Measurements from ENCODE around the gene TBC1D21. TPM values are rescaled to one million over a fixed set of nuclear protein-coding genes. Genes with fewer than 3 reads are reported as not detected.

TBC1D21 gene, protein sequence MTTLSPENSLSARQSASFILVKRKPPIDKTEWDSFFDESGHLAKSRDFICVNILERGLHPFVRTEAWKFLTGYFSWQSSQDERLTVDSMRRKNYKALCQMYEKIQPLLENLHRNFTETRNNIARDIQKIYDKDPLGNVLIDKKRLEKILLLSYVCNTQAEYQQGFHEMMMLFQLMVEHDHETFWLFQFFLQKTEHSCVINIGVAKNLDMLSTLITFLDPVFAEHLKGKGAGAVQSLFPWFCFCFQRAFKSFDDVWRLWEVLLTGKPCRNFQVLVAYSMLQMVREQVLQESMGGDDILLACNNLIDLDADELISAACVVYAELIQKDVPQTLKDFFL
- total RNA-seq (ENCODE audit: low replicate concordance) = not detected in 2 replicates

DNA sequence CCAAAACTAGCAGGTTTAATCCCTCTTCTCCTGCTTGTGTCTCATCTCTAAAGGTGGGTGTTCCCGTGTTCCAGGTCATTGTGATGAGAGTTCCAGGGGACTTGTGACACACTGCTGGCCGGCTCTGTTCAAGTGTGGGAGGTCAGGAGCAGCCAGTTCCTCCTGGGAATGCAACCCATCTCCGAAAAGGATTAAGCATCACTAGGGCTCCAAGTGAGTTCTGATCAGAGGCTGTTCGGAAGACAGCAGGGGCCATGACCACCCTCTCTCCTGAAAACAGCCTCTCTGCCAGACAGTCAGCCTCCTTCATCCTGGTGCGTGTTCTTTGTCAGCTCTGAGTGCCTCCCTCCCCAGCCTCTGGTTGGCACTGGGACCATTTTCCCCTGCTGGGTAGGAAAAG, at the start of gene TBC1D21:
TBC1D21 (plus strand) TSS at position 109 of the 400 bp plus-strand sequence; CDS start at position 255, 146 bp downstream.
- H3K4me3 ChIP-seq (ENCODE audit: low read depth, low read length) = no peak within 1 kb of the TSS
- no peak for DNase-seq (ENCODE audit: low read depth)
- TF ChIP-seq, protein P1, sequence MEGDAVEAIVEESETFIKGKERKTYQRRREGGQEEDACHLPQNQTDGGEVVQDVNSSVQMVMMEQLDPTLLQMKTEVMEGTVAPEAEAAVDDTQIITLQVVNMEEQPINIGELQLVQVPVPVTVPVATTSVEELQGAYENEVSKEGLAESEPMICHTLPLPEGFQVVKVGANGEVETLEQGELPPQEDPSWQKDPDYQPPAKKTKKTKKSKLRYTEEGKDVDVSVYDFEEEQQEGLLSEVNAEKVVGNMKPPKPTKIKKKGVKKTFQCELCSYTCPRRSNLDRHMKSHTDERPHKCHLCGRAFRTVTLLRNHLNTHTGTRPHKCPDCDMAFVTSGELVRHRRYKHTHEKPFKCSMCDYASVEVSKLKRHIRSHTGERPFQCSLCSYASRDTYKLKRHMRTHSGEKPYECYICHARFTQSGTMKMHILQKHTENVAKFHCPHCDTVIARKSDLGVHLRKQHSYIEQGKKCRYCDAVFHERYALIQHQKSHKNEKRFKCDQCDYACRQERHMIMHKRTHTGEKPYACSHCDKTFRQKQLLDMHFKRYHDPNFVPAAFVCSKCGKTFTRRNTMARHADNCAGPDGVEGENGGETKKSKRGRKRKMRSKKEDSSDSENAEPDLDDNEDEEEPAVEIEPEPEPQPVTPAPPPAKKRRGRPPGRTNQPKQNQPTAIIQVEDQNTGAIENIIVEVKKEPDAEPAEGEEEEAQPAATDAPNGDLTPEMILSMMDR (IDR thresholded peaks at IDR 0.05; ENCODE audit: insufficient read depth, low read length) = no peak

DNA sequence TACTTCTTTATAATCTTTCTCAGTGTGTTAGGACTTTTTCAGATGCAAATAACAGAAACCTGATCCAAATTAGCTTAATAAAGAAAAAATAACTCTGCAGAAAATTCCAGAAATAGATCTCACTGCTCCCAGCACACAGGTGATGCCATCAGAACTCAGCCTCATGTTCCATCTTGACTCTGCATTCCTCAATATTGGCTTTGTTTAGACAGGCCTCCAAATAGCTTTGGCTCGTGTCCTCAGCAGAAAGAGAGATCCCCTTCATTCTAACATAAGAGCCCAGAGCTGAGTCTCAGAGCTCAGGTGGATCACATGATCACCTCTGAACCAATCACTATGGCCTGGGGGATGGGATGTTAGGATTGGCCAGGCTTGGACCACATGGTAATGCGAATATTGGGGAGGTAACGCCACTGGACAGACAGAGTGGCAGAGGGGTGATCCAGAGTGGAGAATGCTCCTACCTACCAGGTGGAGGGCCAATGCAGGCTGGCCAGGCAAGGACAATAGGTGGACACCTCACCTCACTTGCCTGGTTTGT, 46.6 kb upstream of the TBC1D21 start:
- TF ChIP-seq, protein P1 (IDR thresholded peaks at IDR 0.05; ENCODE audit: insufficient read depth, low read length) = no peak
- DNase-seq (ENCODE audit: low read depth) = no peak
- no peak overlapping the region for H3K4me3 ChIP-seq (ENCODE audit: low read depth, low read length)

DNA sequence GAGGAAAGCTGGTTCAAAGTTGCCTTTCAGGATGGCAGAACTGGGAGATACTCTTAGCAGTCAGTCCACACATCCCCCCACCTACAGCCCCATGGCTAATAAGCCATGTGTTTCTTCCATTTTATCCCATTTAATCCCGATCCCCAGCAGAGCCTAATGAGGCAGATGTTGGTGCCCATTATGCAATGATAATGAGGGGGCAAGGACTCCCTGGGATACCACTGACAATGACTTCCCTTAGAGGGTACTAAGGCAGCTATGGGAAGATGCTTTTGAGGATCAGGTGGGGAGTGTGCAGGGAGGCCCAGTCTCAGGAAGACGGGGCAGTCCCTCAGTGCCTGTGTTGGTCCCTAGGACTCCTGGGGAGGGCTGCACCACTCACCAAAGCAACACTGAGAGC, 43.8 kb upstream of the TBC1D21 start:
- no peak overlapping the region for H3K4me3 ChIP-seq (ENCODE audit: low read depth, low read length)
- no peak for DNase-seq (ENCODE audit: low read depth)
- TF ChIP-seq, protein P1 (IDR thresholded peaks at IDR 0.05; ENCODE audit: insufficient read depth, low read length) = no peak

DNA sequence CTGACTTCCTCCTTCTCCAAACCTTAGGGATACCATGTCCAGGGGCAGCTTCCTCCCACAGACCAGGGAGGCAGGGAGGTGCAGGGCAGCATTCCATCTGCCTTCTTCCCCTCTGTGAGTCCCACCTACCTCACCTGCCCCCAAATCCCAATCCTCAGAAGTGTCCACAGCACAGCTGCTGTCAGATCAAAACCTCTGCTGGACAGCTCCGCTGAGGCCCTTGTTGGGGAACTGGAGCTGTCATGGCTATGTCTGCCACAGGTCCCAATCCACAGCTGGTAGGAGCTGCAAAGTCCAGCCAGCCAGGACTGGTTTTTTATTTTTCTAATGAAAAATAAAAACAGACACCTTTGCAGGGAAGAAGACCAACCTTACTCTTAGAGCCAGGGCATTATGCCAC, 40.7 kb upstream of the TBC1D21 start:
- no peak overlapping the region for H3K4me3 ChIP-seq (ENCODE audit: low read depth, low read length)
- DNase-seq (ENCODE audit: low read depth) = no peak
- TF ChIP-seq, protein P1 (IDR thresholded peaks at IDR 0.05; ENCODE audit: insufficient read depth, low read length) = no peak

DNA sequence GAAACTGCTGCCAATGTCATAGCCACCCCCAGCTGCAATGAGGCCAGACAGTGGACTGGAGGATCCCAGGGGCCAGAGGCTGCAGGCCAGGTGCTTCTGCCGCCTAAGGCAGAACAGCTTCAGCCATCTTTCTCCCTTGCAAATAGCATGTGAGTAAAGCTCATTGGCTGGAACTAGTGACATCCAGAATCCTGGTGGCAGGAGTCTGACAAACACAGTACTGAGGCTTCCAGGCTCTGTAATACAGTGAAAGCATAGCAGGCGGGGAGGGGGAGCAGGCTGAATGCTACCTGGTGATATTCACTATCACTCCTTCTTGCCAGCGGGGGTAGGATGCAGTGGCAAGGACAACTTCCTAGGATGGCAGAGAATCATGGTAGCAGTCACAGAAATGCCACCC, 36.5 kb upstream of the TBC1D21 start:
- TF ChIP-seq, protein P1 (IDR thresholded peaks at IDR 0.05; ENCODE audit: insufficient read depth, low read length) = no peak
- no peak for DNase-seq (ENCODE audit: low read depth)
- H3K4me3 ChIP-seq (ENCODE audit: low read depth, low read length) = no peak overlapping the region

DNA sequence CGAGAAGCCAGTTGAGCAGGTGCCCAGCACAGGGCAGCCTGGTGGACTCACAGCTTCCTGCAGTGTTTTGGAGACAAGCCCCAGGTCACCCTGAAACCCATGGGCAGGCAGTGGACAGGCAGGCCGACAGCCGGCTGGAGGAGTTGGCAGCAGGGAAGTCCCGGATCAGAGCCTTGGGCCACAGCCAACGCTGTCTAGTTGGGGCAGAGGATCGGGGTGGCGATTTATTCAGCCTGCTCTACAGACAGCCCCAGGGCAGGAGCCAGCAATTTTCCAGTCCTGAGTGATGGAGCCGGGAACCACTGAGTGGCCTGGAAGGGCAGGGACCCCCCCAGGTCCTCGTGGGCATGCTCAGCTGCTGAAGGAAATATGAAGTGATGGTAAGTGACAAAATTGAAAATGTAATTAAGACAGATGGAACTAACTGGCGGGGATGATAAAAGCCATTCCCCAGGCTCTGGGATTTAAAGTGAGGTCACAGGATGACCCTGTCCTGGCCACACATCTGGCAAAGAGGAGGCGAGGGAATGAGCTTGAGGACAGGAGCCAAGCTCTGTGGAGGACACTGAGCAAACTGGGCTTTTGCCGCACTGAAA, 34.4 kb upstream of the TBC1D21 start:
- DNase-seq (ENCODE audit: low read depth) = no peak
- TF ChIP-seq, protein P1 (IDR thresholded peaks at IDR 0.05; ENCODE audit: insufficient read depth, low read length) = no peak
- H3K4me3 ChIP-seq (ENCODE audit: low read depth, low read length) = no peak overlapping the region

Data from fibroblast of the aortic adventitia (primary cell).